ENCODE data around the gene ZNF581.

ZNF581 gene

GRCh38 chr19:55611983-55612645, 31.3 kb upstream of the ZNF581 start:
- DNase-seq = no peak

DNA sequence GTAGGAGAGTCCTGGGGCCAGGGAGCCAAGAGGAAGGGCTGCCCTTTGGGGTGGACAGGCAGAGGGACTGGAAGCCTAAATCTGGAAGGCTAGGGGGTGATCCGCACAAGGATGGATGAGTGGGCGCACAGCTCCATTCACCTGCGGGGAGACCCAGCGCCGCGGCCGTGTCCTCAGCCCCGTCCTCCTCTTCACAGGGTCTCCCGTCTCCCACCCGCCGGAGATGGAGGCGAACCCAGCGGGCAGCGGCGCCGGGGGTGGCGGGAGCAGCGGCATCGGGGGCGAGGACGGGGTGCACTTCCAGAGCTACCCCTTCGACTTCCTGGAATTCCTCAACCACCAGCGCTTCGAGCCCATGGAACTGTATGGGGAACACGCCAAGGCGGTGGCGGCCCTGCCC, 30.1 kb upstream of the ZNF581 start:
- no peak for DNase-seq

DNA sequence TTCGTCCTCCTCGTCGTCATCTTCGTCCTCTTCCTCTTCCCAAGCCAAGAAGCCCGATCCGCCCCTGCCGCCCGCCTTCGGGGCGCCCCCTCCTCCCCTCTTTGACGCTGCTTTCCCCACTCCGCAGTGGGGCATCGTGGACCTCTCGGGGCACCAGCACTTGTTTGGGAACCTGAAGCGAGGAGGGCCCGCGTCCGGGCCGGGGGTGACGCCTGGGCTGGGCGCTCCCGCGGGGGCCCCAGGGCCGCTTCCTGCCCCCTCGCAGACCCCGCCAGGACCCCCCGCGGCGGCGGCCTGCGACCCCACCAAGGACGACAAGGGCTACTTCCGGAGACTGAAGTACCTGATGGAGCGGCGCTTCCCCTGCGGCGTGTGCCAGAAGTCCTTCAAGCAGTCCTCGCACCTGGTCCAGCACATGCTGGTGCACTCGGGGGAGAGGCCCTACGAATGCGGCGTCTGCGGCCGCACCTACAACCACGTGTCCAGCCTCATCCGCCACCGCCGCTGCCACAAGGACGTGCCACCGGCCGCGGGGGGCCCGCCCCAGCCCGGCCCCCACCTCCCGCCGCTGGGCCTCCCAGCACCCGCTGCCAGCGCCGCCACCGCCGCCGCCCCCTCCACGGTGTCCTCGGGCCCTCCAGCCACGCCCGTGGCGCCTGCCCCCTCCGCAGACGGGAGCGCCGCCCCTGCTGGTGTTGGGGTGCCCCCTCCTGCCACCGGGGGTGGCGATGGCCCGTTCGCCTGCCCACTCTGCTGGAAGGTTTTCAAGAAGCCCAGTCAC, 29.3 kb upstream of the ZNF581 start:
- no peak for DNase-seq

GRCh38 chr19:55614711-55615542, 28.5 kb upstream of the ZNF581 start:
- DNase-seq = no peak

DNA sequence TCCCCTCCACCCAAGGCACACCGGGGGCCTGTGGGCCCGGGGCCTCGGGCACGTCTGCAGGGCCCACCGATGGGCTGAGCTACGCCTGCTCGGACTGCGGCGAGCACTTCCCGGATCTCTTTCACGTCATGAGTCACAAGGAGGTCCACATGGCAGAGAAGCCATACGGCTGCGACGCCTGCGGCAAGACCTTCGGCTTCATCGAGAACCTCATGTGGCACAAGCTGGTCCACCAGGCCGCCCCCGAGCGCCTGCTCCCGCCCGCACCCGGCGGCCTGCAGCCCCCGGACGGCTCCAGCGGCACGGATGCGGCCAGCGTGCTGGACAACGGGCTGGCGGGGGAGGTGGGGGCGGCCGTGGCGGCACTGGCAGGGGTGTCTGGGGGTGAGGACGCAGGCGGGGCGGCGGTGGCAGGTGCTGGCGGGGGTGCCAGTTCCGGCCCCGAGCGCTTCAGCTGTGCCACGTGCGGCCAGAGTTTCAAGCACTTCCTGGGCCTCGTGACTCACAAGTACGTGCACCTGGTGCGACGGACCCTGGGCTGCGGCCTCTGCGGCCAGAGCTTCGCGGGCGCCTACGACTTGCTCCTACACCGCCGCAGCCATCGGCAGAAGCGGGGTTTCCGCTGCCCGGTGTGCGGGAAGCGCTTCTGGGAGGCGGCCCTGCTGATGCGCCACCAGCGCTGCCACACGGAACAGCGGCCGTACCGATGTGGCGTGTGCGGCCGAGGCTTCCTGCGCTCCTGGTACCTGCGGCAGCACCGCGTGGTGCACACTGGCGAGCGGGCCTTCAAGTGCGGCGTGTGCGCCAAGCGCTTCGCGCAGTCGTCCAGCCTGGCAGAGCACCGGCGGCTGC, 27.7 kb upstream of the ZNF581 start:
- DNase-seq = no peak

- DNase-seq = no peak
These were observed 27.0 kb upstream of the ZNF581 start for GRCh38 chr19:55616395-55616875.

GRCh38 chr19:55617426-55617825, 26.0 kb upstream of the ZNF581 start:
- no peak for DNase-seq

DNA sequence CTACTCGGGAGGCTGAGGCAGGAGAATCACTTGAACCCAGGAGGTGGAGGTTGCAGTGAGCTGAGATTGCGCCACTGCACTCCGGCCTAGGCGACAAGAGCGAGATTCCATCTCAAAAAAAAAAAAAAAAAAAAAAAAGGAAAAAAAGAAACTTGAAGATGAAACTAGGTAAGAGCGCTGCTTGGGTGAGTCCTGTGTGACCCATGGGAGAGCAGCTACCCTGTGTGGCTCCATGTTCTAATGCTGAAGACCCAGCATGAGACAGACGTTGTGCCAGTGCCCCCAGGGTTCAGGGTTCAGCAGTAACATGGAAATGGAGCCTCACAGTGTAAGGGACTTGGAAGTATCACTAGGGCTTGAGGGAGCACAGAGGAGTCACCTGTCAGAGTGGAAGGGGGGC, 25.0 kb upstream of the ZNF581 start:
- DNase-seq = no peak

- DNase-seq = no peak
These were observed 24.2 kb upstream of the ZNF581 start for GRCh38 chr19:55619286-55619685.

- no peak for DNase-seq
These were observed 22.8 kb upstream of the ZNF581 start for GRCh38 chr19:55620410-55621204.

GRCh38 chr19:55621205-55621672, 22.2 kb upstream of the ZNF581 start:
- DNase-seq = no peak

DNA sequence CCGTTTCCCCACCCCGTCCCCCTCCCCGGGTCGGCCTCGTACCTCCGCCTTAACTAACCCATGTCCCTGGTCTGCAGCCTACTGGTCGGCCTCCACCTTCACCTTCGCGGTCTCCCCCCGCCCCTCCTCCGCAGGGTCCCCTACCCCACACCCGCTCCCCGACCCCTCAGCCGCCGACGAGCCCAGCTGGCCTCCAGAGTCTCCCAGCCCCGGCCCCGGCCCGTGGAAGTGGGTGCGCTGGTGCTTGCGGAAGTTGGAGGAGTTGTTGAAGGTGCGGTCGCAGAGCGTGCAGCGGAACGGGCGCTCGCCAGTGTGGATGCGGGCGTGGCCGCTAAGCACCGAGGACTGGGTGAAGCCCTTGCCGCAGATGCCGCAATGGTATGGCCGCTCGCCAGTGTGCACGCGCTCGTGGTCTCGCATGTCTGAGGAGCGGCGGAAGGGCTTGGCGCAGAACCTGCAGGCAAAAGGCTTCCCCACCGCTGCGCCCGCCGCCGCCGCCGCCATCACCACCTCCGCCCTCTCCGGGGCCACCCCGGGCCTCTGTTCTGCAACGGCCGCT, 21.7 kb upstream of the ZNF581 start:
- no peak for DNase-seq

- no peak for DNase-seq
These were observed 21.0 kb upstream of the ZNF581 start for GRCh38 chr19:55622242-55622969.

GRCh38 chr19:55623130-55623529, 20.3 kb upstream of the ZNF581 start:
- DNase-seq = no peak

DNA sequence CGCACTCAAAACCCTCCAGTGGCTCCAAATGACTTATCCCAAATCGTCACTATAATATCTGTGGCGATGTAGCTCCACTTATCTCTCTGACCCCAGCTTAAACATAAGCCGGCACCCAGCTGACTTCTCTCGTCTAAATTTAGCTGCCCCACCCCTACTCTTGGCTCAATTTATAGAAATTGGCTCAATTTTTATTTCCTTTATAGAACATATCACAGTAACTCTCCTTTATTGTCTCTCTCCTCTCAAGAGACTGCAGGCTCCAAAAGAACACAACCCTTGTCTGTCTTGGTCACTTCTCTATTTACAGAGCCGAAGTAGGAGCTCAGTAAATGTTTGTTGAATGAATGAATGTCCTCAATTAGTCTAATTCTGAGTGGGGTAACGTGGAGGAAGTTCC, 19.9 kb upstream of the ZNF581 start:
- no peak for DNase-seq

DNA sequence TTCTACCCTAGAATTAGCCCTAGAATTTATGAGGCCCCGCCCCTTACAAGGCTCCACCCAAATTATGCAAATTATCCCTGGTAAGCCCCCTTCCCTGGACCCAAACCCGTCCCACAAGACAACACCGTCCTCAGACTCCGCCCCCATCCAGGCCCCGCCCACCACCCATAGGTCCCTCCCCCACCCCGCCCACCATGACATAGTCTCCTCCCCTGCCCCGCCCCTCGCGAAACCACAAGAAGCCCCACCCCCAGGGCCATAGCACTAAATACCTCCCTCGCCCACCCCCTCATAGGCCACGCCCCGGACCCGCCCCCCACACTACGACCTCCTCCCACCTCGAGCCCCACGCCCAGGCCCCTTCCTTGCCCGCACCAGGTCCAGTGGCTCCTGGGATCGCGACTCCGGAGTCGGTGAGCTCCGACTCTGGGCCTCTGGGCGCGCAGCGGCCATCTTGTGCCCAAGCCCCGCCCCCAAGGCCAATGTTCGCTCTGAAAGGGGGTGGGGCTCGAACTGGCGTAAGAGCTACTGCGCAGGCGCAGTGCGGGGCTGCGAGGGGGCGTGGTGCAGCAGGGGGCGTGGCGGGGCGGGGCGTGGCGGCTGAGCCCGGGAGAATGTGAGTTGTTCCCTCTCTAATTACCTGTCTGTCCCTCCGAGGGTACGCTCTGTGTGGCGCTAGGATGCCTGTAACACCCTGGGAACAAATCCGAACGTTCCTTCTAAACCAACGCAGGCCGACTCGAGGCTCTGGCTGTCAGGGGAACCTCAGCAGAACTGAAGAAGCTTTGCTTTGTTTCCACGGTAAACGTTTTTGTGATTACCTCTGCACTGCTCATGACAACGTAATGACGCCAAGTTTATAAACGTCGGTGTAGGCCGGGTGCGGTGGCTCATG, 19.1 kb upstream of the ZNF581 start, which contains the start of gene ZNF784:
Gene ZNF784, minus strand, starts transcription at position 458 of the 895 bp plus-strand sequence. Its CDS starts 5 bp downstream, at position 453.
- DNase-seq = peak; percentile 96

DNA sequence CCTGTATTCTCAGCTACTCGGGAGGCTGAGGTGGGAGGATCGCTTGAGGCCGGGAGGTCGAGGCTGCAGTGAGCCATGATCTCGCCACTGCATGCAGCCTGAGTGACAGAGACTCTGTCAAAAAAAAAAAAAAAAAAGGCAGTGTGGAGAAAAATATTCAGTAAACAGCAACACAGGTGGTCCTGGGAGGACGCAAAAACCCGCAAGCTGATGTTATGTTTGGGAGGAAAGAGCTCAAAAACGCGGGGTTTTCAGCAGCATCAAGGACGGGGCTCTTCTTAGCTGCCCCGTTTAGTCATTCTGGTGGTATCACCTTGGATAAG, 18.5 kb upstream of the ZNF581 start:
- DNase-seq = no peak

DNA sequence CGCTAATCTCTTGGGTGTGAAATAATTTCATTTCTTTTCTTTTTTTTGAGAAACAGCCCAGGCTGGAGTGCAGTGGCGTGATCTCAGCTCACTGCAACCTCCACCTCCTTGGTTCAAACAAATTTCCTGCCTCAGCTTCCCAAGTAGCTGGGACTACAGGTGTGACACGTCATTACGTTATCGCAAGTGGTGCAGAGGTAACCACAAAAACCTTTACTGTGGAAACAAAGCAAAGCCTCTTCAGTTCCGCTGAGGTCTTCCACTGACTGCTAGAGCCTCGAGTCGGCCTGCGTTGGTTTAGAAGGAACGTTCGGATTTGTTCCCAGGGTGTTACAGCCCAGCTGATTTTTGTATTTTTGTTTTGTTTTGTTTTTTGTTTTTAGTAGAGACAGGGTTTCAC, 17.1 kb upstream of the ZNF581 start:
- DNase-seq = no peak

DNA sequence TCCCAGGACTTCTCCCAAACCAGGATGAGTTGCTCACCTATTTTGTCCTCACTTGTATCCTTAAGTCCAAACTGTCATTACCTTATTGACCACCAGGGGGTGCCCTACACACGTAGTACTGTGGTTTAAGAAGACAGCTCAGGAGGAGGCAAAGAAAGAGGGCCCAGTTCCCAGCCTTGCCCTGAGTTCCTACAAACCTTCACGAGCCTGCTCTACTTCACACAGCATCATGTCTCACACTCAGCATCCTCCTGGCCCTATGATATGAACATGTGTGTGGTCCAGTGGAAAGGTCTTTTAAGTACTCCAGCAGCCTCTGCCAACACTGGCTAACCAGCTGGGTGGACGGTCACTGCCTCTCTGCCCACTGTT, 11.0 kb upstream of the ZNF581 start:
- peak; percentile 88 for DNase-seq

- no peak for DNase-seq
These were observed 9.6 kb upstream of the ZNF581 start for GRCh38 chr19:55633861-55634260.

All from COR-L47 (cell line).